ENCODE results near the gene BEND2. TPM values are rescaled to one million over a fixed set of nuclear protein-coding genes. Genes with fewer than 3 reads are reported as not detected.

The BEND2 gene
- total RNA-seq = not detected in 2 replicates

DNA sequence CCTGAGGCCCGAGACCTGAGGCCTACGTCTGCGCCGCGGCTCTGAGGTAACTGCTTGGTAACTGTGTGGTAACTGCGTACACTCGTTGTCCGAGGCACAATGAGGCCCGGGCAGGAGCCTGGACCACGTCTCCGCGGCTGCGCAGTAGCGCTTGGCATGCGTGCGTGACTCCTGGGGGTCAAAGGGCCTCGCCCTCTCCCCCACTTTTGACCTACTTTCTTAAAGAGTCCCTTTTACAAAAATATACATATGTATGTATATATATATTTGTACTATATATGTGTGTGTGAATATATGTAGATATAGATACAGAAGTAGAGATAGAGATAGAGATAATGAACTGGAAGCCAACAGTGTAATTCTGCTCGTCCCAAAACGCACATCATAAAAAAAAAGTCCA is at the start of gene BEND2:
Gene BEND2, minus strand, starts transcription at position 101 of the 400 bp plus-strand sequence. CDS start 136 bp downstream, outside the sequence.

Other genes starting within 250 kb of the BEND2 start
- 0.79 and 0.98 TPM in 2 replicates for gene SCML2, start 133.8 kb upstream of the BEND2 start, total RNA-seq
- 9.0 and 11.8 TPM in 2 replicates for gene CDKL5, start 204.7 kb upstream of the BEND2 start, total RNA-seq